Islet precursor cell (in vitro differentiated cells): ENCODE data around the gene KIAA1549.
"Not testable (repeated sequence)": the region's sequence is repeated elsewhere in the genome, so short reads cannot be mapped to it uniquely, and the experiment has no call there.

Source experiments
- DNase-seq: peaks from one replicate; pipeline ENCODE4 v3.0.0-alpha.2; 2018

The KIAA1549 gene

GRCh38 chr7:138981332-138982203 is at the start of gene KIAA1549:
Gene KIAA1549 (minus strand): TSS chr7:138981389. CDS start chr7:138981269, 120 bp downstream.
- peak; percentile 86 for DNase-seq

GRCh38 chr7:139029353-139029752 is 48.2 kb upstream of the KIAA1549 start:
- no peak for DNase-seq

DNA sequence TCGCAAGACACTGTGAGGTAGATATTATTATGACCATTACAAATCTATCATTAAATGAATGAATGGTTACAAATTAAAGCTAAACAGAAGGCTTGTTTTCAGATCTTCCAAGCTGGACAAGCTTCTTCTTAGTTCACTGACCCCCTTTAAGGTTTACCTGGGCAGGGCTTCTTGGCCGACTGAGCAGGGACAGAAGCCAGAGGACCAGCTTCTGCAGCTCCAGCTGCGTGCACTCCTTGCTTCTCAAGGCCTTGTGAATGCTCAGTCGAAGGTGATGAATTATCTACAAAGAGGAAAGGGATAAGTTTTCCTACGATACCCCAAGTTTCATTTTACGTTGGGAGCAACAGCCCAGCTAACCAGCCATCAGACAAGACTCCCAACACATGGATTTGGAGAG is 45.4 kb upstream of the KIAA1549 start:
- no peak for DNase-seq

DNA sequence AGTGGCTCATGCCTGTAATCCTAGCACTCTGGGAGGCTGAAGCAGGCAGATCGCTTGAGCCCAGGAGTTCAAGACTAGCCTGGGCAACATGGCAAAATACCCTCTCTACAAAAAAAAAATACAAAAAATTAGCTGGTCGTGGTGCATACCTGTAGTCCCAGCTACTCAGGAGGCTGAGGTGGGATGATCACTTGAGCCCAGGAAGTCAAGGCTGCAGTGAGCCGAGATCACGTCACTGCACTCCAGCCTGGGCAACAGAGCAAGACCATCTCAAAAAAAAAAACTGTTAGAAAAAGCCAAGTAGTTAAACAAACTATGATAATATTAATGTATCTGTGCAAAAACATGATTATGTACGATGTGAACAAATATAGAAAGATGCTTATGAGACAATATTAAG is 44.7 kb upstream of the KIAA1549 start:
- not testable (repeated sequence) for DNase-seq

DNA sequence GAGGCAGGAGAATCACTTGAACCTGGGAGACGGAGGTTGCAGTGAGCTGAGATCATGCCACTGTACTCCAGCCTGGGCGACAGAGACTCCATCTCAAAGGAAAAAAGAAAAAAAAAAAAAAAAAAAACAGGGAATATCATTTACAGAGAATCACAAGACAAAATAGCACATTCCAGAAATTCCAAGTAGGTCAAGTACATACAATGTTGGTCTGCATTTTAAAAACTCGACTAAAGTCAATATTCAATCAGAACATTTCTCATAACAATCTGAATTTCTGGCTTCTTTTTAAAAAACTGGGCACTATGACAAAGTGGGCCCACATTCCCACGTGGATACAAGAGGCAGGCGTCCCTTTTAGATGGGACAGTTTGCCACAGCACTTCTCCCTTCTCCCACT is 41.9 kb upstream of the KIAA1549 start:
- no peak for DNase-seq

DNA sequence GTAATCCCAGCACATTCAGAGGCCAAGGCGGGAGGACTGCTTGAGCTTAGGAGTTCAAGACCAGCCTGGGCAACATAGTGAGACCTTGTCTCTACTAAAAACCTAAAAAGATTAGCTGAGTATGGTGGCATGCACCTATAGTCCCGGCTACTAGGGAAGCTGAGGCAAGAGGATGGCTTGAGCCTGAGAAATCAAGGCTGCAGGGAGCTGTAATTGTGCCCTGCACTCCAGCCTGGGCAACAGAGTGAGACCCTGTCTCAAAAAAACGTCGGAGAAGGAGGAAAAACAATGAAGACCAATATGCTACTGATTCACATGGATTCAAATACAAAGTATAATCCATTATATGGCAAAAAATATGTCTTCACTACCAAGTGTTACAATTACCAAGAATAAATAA is 41.1 kb upstream of the KIAA1549 start:
- DNase-seq: no peak

- no peak for DNase-seq
Observed at GRCh38 chr7:139018910-139019309, 37.7 kb upstream of the KIAA1549 start.

GRCh38 chr7:139016931-139017511 is 35.8 kb upstream of the KIAA1549 start:
- DNase-seq: peak; percentile 73

- no peak for DNase-seq
Observed at GRCh38 chr7:139011373-139011772, 30.2 kb upstream of the KIAA1549 start.

GRCh38 chr7:139004321-139005090 is 23.3 kb upstream of the KIAA1549 start:
- DNase-seq: no peak

DNA sequence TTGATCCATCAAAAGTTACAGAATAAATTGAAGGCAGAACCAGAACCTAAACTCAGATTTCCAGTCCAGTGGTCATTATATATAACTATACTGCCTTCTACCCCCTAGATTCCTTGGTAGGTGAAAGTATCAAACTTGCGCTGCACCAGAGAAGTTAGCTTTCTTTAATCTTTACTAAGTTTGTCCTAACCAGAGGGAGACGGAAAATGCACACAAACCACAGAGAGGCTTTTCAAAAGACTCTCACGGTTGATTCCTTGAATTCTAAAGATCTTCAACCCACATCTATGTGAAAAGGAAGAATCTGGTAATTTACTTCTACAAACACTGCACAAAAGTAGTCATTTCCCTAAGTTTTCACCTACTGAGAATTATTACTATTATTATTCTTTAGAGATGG is 18.2 kb upstream of the KIAA1549 start:
- no peak for DNase-seq

GRCh38 chr7:138992052-138992531 is 10.9 kb upstream of the KIAA1549 start:
- no peak for DNase-seq

- DNase-seq: no peak
Observed at GRCh38 chr7:138987686-138988085, 6.5 kb upstream of the KIAA1549 start.

DNA sequence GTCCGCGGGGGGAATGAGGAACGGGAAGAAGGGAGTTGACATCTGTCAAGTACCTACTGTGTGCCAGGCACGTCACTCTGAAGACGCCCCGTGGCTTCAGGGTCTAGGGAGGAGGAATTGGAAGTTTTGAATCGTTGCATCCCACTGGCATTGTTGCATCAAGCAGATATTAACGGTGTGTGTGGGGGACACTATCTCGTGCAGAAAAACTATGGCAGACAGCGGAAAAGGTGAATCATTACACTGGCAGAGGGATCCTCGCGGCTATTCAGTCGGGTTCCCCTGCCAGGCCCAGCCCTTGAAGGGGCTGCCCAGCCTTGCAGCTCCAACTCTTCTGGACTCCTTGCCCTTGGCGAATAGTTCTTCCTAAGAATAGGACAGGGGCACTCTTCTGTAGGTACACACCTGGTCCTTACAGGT is 1.0 kb upstream of the KIAA1549 start:
- DNase-seq: no peak

DNA sequence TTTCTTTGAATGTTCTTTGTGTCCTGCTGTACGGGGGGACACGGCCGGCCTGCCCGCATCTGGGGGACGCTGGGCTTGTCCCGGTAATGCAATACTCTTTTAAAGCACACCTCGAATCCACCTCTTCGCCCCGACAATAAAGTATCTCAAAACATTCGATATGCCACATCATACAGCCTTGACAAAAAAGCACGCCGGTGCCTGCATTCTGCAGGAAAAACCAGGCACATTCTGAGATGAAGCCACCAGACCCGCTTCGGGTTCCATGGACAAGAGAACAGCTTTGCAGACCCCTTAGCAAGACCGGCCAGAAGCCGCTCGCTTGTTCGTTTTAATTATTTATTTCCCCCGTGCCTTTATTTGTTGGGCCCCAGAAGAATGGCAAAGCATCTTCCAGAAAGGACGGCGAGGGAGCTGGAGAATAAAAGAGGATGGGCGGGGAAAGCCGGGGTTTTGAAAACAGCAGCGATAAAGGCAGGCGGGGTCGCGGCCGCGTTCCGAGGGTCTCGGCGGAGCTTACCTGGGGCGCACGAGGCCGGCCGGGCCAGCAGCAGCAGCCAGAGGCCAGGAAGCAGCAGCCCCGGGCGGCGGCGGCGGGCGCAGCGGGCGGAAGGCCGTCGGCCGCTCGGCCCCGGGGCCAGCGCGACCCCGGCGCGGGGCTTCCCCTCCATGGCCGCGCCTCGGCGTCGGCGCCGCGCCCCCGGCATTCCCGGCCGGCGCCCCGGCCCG is 462 bp downstream of the KIAA1549 start:
- no peak for DNase-seq

- DNase-seq: peak; percentile 68
Observed at GRCh38 chr7:138979988-138980562, 1.1 kb downstream of the KIAA1549 start.

DNA sequence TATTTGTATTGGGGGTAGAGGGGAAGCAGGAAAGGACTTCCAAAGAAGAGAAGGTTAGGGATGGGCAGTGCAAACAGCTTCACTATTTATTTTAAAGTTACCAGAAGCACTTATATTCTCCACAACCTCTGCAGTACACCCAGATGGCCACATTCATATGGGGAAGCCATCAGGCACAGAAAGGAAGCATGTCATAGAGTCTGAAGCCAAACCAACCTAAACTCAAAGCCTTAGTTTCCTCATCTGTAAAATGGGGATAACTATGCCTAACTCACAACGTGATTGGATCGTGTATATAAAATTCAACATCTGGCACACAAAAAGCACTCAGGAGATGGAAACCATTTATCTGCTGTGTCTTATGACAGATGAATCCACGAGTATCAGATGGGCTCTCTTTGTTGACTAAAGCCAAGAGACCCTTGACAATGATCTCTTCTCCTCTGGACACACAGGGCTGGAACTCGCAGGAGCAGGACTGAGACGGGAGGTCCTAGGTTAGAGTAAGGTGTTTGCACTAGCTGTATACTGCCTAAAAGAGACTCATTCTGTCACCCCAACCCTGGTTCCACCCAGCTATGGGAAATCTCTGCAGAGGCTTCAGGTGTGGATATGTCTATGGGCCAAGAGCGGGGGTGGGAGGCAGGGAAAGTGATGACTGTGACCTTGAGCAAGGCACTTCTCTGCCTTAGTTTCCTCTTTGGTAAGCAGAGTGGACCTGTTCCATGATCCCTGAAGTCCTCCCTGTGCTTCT is 1.8 kb downstream of the KIAA1549 start:
- no peak for DNase-seq

DNA sequence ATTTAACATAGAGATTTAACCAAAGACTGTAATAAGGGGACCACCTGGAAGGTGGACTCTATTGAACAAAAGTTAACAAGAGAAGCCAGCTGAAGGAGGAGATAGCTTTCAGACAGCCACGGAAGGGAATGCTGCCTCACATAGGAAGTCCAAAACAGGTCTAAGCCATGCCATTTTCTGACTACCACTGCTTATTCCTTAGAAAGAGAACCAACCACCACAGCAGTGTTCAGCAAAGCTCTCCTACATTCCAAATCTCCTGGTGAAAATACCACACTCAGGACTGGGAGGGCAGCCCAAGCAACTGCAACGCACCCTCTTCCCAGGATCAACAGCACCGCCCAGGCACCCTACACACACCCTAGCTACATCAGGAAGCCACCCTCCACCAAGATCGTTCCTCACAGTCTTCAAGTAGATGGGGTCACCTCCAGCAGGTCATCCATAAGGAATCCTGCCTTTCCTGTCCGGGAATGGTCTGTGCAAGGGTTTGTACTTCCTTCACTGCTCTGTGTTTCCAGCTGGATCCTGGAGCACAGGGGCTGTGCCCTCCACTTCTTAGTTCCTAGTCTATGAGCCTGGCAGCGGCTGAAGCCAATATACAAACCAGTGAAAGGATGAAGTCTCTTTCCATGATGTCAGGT is 2.5 kb downstream of the KIAA1549 start:
- peak; percentile 67 for DNase-seq

DNA sequence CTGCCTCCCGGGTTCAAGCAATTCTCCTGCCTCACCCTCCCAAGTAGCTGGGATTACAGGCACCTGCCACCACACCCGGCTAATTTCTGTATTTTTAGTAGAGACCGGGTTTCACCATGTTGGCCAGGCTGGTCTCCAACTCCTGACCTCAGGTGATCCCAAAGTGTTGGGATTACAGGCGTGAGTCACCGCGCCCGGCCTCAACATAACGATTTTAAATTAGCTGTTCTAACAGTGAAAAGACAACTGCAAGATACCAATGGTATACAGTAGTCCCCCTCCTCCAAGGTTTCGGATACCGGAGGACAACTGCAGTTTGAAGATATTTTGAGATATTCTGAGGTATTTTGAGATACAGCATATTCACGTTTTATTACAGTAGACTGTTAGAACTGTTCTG is 5.0 kb downstream of the KIAA1549 start:
- DNase-seq: not testable (repeated sequence)

GRCh38 chr7:138975343-138976104 is 5.7 kb downstream of the KIAA1549 start:
- no peak for DNase-seq
